ENCODE results near the gene OR4N2. TPM values are rescaled to one million over a fixed set of nuclear protein-coding genes. Genes with fewer than 3 reads are reported as not detected.
"Not testable (repeated sequence)": the region's sequence is repeated elsewhere in the genome, so short reads cannot be mapped to it uniquely, and the experiment has no call there.

Gene OR4N2
- total RNA-seq, 4 donors from 2014 or later: not detected

DNA sequence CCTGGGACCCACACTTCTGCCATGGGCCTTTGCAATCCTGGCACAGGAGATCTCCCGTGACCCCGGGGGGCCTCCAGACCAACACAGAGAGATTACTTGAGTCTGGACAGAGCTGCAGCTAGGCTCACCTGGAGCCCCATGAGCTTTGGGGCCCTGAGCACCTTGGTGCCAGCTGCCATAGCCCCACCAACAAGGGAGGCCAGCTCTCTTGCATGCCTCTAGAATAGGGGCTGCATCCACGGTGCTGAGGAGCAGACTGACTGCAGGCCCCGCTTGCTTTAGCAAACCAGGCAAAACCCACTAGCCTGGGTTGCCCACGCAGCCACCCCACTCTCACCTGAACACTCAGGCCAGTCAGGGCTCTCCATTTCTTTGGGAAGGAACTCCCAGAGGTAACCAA is 3.7 kb upstream of the OR4N2 start:
- TF ChIP-seq, protein P1, sequence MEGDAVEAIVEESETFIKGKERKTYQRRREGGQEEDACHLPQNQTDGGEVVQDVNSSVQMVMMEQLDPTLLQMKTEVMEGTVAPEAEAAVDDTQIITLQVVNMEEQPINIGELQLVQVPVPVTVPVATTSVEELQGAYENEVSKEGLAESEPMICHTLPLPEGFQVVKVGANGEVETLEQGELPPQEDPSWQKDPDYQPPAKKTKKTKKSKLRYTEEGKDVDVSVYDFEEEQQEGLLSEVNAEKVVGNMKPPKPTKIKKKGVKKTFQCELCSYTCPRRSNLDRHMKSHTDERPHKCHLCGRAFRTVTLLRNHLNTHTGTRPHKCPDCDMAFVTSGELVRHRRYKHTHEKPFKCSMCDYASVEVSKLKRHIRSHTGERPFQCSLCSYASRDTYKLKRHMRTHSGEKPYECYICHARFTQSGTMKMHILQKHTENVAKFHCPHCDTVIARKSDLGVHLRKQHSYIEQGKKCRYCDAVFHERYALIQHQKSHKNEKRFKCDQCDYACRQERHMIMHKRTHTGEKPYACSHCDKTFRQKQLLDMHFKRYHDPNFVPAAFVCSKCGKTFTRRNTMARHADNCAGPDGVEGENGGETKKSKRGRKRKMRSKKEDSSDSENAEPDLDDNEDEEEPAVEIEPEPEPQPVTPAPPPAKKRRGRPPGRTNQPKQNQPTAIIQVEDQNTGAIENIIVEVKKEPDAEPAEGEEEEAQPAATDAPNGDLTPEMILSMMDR (IDR thresholded peaks at IDR 0.05): no peak
- no peak for TF ChIP-seq POLR2A (IDR thresholded peaks at IDR 0.05)
- Histone ChIP-seq H3K9me3 (peaks cover 0 to 37% (median 12%) of the 10 kb centered on the region in 3 donors), H3K27ac (no peak overlapping the region), H3K4me1 (no peaks in the 10 kb centered on the region), H3K27me3 (no peaks in the 10 kb centered on the region), H3K36me3 (no peaks in the 10 kb centered on the region), H3K4me3 (no peak overlapping the region)
- no CpG with 5 or more reads among the region's 5 CpGs for WGBS, 2 donors
- intact Hi-C loops (cut with DNase I): no loop called here
- DNase-seq: no peak

DNA sequence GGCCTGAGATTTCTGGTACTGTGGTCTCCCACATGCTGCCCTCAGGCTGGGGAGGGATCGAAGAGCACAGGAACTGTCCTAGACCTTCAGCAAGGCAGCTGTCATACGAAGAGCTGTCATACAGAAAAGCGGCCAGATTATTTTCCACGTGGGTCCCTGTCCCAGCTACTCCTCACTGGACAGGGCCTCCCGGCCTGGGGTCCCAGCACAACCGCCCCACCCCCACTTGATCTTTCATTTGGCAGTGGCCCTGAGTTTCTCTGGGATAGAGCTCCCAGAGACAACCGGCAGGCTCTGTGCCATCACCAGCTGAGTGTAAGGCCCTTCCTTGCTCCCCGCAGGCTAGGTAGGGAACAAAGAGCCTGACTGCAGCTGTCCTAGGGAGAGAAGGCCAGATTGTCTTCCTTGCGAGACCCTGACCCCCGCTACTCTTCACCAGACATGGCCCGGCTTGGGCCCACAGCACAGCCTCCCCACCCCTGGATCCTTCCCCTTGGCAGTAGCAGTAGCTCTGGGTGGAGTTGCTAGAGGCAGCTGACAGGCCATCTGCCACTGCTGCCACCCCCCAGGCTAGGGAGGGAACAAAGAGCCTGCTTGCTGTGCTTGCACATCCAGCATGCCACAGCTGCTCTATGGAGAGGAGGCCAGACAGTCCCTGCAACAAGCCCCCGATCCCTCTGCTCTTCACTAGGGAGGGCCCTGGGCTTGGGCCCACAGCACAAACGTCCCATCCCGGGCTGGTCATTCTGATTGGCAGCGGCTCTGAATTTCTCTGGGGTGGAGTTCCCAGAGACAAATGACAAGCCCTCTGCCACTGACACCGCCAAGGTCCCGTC is 3.1 kb upstream of the OR4N2 start:
- 53 to 57% methylated on average over 3 to 6 of the region's 17 CpGs for WGBS, 2 donors
- no peaks in the 10 kb centered on the region for H3K4me1 ChIP-seq
- H3K4me3 ChIP-seq: no peak overlapping the region
- no peak overlapping the region for H3K27ac ChIP-seq
- TF ChIP-seq, protein P1 (IDR thresholded peaks at IDR 0.05): no peak
- no peak for TF ChIP-seq POLR2A (IDR thresholded peaks at IDR 0.05)
- intact Hi-C loops (cut with DNase I): no loop called here
- peaks cover 0 to 37% (median 12%) of the 10 kb centered on the region in 3 donors for H3K9me3 ChIP-seq
- H3K36me3 ChIP-seq: no peaks in the 10 kb centered on the region
- DNase-seq: no peak
- no peaks in the 10 kb centered on the region for H3K27me3 ChIP-seq

DNA sequence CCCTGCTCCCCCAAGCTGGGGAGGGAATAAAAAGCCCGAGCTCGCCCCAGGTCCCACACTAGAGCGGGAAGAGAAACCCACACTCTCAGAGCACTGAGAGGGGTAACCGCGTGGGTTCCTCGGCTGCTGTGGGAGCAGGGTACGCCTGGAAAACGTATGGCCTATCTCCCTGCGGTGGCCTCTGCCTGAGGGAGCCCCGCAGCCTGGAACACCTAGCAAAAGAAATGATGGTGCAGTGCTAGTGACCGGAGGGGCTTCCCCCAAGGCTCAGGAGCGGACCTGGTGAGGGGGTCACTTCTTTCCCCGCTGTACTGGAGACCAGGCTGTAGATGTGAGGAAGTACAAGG is 2.5 kb upstream of the OR4N2 start:
- no peaks in the 10 kb centered on the region for H3K4me1 ChIP-seq
- H3K27ac ChIP-seq: no peak overlapping the region
- H3K36me3 ChIP-seq: no peaks in the 10 kb centered on the region
- 33% methylated on average over 1 of the region's 13 CpGs; no CpG with 5 or more reads in 1 of the 2 donors for WGBS, 2 donors
- intact Hi-C loops (cut with DNase I): no loop called here
- H3K27me3 ChIP-seq: no peaks in the 10 kb centered on the region
- H3K4me3 ChIP-seq: no peak overlapping the region
- no peak for TF ChIP-seq POLR2A (IDR thresholded peaks at IDR 0.05)
- TF ChIP-seq, protein P1 (IDR thresholded peaks at IDR 0.05): no peak
- DNase-seq: no peak
- peaks cover 0 to 37% (median 12%) of the 10 kb centered on the region in 3 donors for H3K9me3 ChIP-seq

DNA sequence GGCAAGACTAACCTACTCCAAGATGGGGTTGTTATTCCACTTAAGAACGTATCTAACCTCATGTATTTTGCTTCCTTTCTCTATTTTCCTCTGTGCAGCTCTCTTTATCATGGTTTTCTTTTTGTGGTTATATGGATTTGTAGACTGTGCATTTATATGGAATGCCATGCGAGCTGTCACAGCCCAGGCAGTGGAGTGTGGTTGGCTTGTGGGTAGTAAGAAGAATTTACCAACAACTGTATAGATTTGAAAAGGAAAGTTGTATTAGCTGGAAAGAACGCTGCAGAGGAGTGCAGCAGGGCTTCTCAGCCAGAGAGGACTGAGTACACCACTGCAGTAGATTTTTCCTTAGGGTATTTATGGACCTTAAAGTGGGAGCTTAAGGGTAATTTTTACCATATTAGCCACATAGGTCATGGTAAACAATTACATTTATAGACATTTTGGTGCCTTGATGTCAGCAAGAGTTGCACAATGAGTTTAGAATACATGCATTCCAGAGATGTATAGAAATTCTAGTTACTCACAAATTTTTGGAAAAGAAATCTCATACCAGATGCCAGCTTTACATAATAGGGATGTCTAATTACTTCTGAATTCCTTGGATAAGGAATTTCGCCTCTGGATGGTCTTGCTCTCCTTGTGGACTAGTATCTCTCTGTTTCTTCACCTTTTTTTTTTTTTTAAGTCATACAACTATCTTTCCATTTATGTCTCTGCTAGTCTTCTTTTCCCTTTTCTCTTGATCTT is 9.8 kb downstream of the OR4N2 start:
- H3K4me1 ChIP-seq; H3K27me3 ChIP-seq; DNase-seq; intact Hi-C loops (cut with DNase I); H3K27ac ChIP-seq; H3K4me3 ChIP-seq; H3K36me3 ChIP-seq: not testable (repeated sequence)
- 32 to 43% methylated on average over 4 of the region's 4 CpGs for WGBS, 2 donors
- H3K9me3 ChIP-seq: peaks cover 0 to 16% (median 0%) of the 10 kb centered on the region in 3 donors

DNA sequence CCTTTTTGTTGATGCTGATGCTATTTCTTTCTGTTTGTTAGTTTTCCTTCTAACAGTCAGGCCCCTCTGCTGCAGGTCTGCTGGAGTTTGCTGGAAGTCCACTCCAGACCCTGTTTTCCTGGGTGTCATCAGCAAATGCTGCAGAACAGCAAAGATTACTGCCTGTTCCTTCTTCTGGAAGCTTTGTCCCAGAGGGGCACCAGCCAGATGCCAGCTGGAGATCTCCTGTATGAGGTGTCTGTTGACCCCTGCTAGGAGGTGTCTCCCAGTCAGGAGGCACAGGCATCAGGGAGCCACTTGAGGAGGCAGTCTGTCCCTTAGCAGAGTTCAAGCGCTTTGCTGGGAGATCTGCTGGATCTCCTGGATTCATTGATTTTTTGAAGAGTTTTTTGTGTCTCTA is 16.3 kb downstream of the OR4N2 start:
- intact Hi-C loops (cut with DNase I); DNase-seq; H3K27ac ChIP-seq; H3K4me3 ChIP-seq; H3K36me3 ChIP-seq; H3K4me1 ChIP-seq; H3K27me3 ChIP-seq: not testable (repeated sequence)
- H3K9me3 ChIP-seq: peaks cover 0 to 30% (median 18%) of the 10 kb centered on the region in 3 donors
- WGBS, 2 donors: 23 to 25% methylated on average over 1 of the region's 1 CpG

DNA sequence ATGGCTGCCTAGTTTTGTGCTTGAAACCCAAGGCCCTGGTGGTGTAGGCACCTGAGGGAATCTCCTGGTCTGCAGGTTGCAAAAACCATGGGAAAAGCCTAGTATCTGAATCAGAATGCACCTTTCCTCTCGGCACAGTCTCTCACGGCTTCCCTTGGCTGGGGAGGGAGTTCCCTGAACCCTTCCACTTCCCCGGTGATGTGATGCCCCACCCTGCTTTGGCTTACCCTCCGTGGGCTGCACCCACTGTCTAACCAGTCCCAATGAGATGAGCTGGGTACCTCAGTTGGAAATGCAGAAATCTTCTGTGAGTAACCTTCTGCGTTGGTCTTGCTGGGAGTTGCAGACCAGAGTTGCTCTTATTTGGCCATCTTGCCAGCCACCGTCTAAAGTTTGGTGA is 17.4 kb downstream of the OR4N2 start:
- H3K27ac ChIP-seq; DNase-seq; H3K36me3 ChIP-seq; H3K4me3 ChIP-seq; H3K4me1 ChIP-seq; intact Hi-C loops (cut with DNase I); H3K27me3 ChIP-seq: not testable (repeated sequence)
- WGBS, 2 donors: 29 to 59% methylated on average over 4 to 6 of the region's 6 CpGs
- H3K9me3 ChIP-seq: peaks cover 0 to 27% (median 18%) of the 10 kb centered on the region in 3 donors

All from esophagus squamous epithelium (tissue), 5 donors.